Stimulated activated CD4-positive, alpha-beta T cell treated with anti-CD3 and anti-CD28 coated beads, Interleukin-1b, Interleukin-23, amount 100 ng/mL, for 1 hour (primary cell): Measurements from ENCODE around the gene OR5K2.

Source experiments
- DNase-seq, 2 donors: peaks; one replicate each; pipeline ENCODE4 v3.0.0-alpha.2; 2020; ENCODE audit warnings: low read depth in 2 of 2

Gene OR5K2

GRCh38 chr3:98522544-98523281, 25.2 kb downstream of the OR5K2 start, which contains the start of gene CLDND1:
Gene CLDND1 (minus strand): TSS chr3:98522902. CDS start chr3:98521424, 1,478 bp downstream.
- DNase-seq, result peak; percentile 82 to 87

GRCh38 chr3:98525494-98525893, 28.0 kb downstream of the OR5K2 start:
- no peak for DNase-seq

- DNase-seq, result no peak
These were observed 31.2 kb downstream of the OR5K2 start for GRCh38 chr3:98528474-98529346.

- no peak for DNase-seq
These were observed 32.5 kb downstream of the OR5K2 start for GRCh38 chr3:98529856-98530459.

- no peak for DNase-seq
These were observed 33.2 kb downstream of the OR5K2 start for GRCh38 chr3:98530676-98531075.

GRCh38 chr3:98531622-98532274, 34.3 kb downstream of the OR5K2 start, which contains the start of gene GPR15:
Gene GPR15 (plus strand): TSS chr3:98531978. CDS start chr3:98532034, 56 bp downstream.
- no peak for DNase-seq

GRCh38 chr3:98532275-98532637, 34.8 kb downstream of the OR5K2 start:
- no peak for DNase-seq

- no peak for DNase-seq
These were observed 35.5 kb downstream of the OR5K2 start for GRCh38 chr3:98532709-98533571.

- DNase-seq, result no peak
These were observed 36.7 kb downstream of the OR5K2 start for GRCh38 chr3:98534168-98534567.

GRCh38 chr3:98534734-98535133, 37.3 kb downstream of the OR5K2 start:
- no peak for DNase-seq

GRCh38 chr3:98536456-98537017, 39.1 kb downstream of the OR5K2 start:
- DNase-seq, result no peak

GRCh38 chr3:98540346-98540745, 42.9 kb downstream of the OR5K2 start:
- DNase-seq, result no peak

GRCh38 chr3:98541695-98542094, 44.2 kb downstream of the OR5K2 start:
- DNase-seq, result no peak

- DNase-seq, result no peak
These were observed 45.1 kb downstream of the OR5K2 start for GRCh38 chr3:98542623-98543022.

- no peak for DNase-seq
These were observed 48.5 kb downstream of the OR5K2 start for GRCh38 chr3:98545940-98546339.
